SK-N-SH (cell line): Measurements from ENCODE around the gene SLC35D2. TPM values are rescaled to one million over a fixed set of nuclear protein-coding genes. Genes with fewer than 3 reads are reported as not detected.
"Not testable (repeated sequence)": the region's sequence is repeated elsewhere in the genome, so short reads cannot be mapped to it uniquely, and the experiment has no call there.

Source experiments
- CTCF ChIA-PET: fragments of 300-600, 350-600 bp; formaldehyde crosslinking; extraction: SDS; loops from one replicate; lab custom pipeline; 2021; lab: Yijun Ruan, JAX
- POLR2A ChIA-PET: fragments of 350-600 bp; sonication (Branson Sonifier 250); formaldehyde crosslinking; extraction: SDS; loops from one replicate; lab custom pipeline; 2020; ENCODE audit warnings: antibody characterized with exemption, inconsistent platforms; lab: Yijun Ruan, JAX
- DNase-seq: peaks from one replicate; pipeline ENCODE4 v3.0.0; 2012
- H2AFZ ChIP-seq: fragments of 200-600 bp; sonication (generic); 2 replicates; pipeline ENCODE4 v1.8.1; 2016; ENCODE audit warnings: antibody characterized with exemption, mild to moderate bottlenecking, low read depth
- H3F3A ChIP-seq: fragments of 200-600 bp; sonication (generic); replicated peaks from 2 replicates; pipeline ENCODE3; 2016; ENCODE audit warnings: antibody characterized with exemption, mild to moderate bottlenecking; ENCODE audit not compliant: insufficient read depth
- H3K27ac ChIP-seq, 2 experiments: fragments of 200-500 bp in 1 of 2; fragments of 200-600 bp in 1 of 2; sonication (Bioruptor generic) in 1 of 2; sonication (generic), shearing (Covaris generic) in 1 of 2; 2 replicates each; pipeline versions ENCODE4 v1.5.1 to v1.6.1; 2014 to 2016; ENCODE audit warnings: low read depth in 2 of 2, inconsistent platforms in 1 of 2, low read length in 1 of 2, mild to moderate bottlenecking in 1 of 2, mixed read lengths in 1 of 2
- H3K27me3 ChIP-seq: fragments of 200-600 bp; sonication (generic), shearing (Covaris generic); 2 replicates; pipeline ENCODE4 v1.6.1; 2016; ENCODE audit warnings: mixed run types; ENCODE audit not compliant: insufficient read depth
- H3K36me3 ChIP-seq, 2 experiments: fragments of 200-500 bp in 1 of 2; fragments of 200-600 bp in 1 of 2; sonication (Bioruptor generic) in 1 of 2; sonication (generic) in 1 of 2; replicated peaks in 1 of 2; 2 replicates each; pipeline versions ENCODE3 to v1.5.1; 2014 to 2016; ENCODE audit warnings: low read length in 1 of 2, mild to moderate bottlenecking in 1 of 2; ENCODE audit not compliant: insufficient read depth in 2 of 2, control insufficient read depth in 1 of 2
- H3K4me1 ChIP-seq, 2 experiments: fragments of 200-500 bp in 1 of 2; fragments of 200-600 bp in 1 of 2; sonication (Bioruptor generic) in 1 of 2; sonication (generic), shearing (Covaris generic) in 1 of 2; 2 replicates each; pipeline versions ENCODE4 v1.5.1 to v1.6.1; 2014 to 2016; ENCODE audit warnings: low read depth in 1 of 2, low read length in 1 of 2, mixed run types in 1 of 2; ENCODE audit not compliant: insufficient read depth in 2 of 2, control insufficient read depth in 1 of 2
- H3K4me2 ChIP-seq: fragments of 200-600 bp; sonication (generic), shearing (Covaris generic); 2 replicates; pipeline ENCODE4 v1.6.1; 2017; ENCODE audit warnings: mixed run types
- H3K4me3 ChIP-seq, 2 experiments: fragments of 200-500 bp in 1 of 2; fragments of 200-600 bp in 1 of 2; sonication (Bioruptor generic) in 1 of 2; sonication (generic), shearing (Covaris generic) in 1 of 2; 2 replicates each; pipeline versions ENCODE4 v1.5.1 to v1.8.1; 2014 to 2016; ENCODE audit warnings: low read depth in 2 of 2, inconsistent platforms in 1 of 2, low read length in 1 of 2, mild to moderate bottlenecking in 1 of 2, mixed read lengths in 1 of 2, moderate library complexity in 1 of 2
- H3K79me2 ChIP-seq: fragments of 200-600 bp; sonication (generic); 2 replicates; pipeline ENCODE4 v1.8.1; 2017; ENCODE audit warnings: mild to moderate bottlenecking; ENCODE audit not compliant: insufficient read depth
- H3K9ac ChIP-seq: fragments of 200-600 bp; sonication (generic); 2 replicates; pipeline ENCODE4 v1.6.1; 2017; ENCODE audit warnings: mixed run types
- H3K9me2 ChIP-seq: fragments of 200-600 bp; sonication (generic); 2 replicates; pipeline ENCODE4 v1.6.1; 2017; ENCODE audit warnings: mixed run types
- H3K9me3 ChIP-seq: fragments of 200-600 bp; sonication (generic); 2 replicates; pipeline ENCODE4 v1.6.1; 2017; ENCODE audit warnings: mixed run types, mild to moderate bottlenecking, moderate library complexity
- H4K20me1 ChIP-seq: fragments of 200-600 bp; sonication (generic); 2 replicates; pipeline ENCODE4 v1.6.1; 2017; ENCODE audit warnings: mild to moderate bottlenecking, mixed run types; ENCODE audit not compliant: insufficient read depth
- CHD2 ChIP-seq: fragments of 150-350 bp; IDR thresholded peaks from 2 replicates; pipeline ENCODE4 v1.6.1; 2018; ENCODE audit warnings: low read length; ENCODE audit not compliant: partially characterized antibody
- FOXM1 ChIP-seq: IDR thresholded peaks from 2 replicates; pipeline ENCODE4 v1.4.0; 2012; ENCODE audit warnings: low read depth, mild to moderate bottlenecking
- GABPA ChIP-seq: IDR thresholded peaks from 2 replicates; pipeline ENCODE4 v1.4.0; 2012; ENCODE audit warnings: low read depth, mild to moderate bottlenecking
- JUND ChIP-seq: IDR thresholded peaks from 2 replicates; pipeline ENCODE4 v1.4.0; 2012
- MAX ChIP-seq: IDR thresholded peaks from 2 replicates; pipeline ENCODE4 v1.4.0; 2012; ENCODE audit warnings: low read depth
- PBX3 ChIP-seq: IDR thresholded peaks from 2 replicates; pipeline ENCODE4; 2012
- POLR2AphosphoS5 ChIP-seq: IDR thresholded peaks from 2 replicates; pipeline ENCODE4 v1.6.1; 2012; ENCODE audit warnings: low read depth, low read length
- RAD21 ChIP-seq: IDR thresholded peaks from 2 replicates; pipeline ENCODE4 v1.6.1; 2012; ENCODE audit warnings: mild to moderate bottlenecking, low read length
- USF1 ChIP-seq: IDR thresholded peaks from 2 replicates; pipeline ENCODE4 v1.4.0; 2012; ENCODE audit warnings: low read depth, borderline replicate concordance
- USF2 ChIP-seq: fragments of 150-350 bp; IDR thresholded peaks from 2 replicates; pipeline ENCODE4 v1.6.1; 2017; ENCODE audit warnings: antibody characterized with exemption, low read length, low read depth, borderline replicate concordance
- ZBTB33 ChIP-seq: IDR thresholded peaks from 2 replicates; pipeline ENCODE4 v1.4.0; 2012; ENCODE audit warnings: low read depth, borderline replicate concordance
- WGBS: methylation state at CpG from one replicate; pipeline ENCODE4 v1.1.6; 2017; ENCODE audit warnings: low lambda C conversion rate; 5-methylcytosine and 5-hydroxymethylcytosine counted together
- polyA plus RNA-seq, 3 experiments: library from polyadenylated mRNA; depleted of rRNA; stranded (reverse); fragments of >200 nt; gene quantifications; 2 replicates each; pipeline ENCODE4 v1.2.3, GENCODE V29; 2012

Gene SLC35D2
- polyA plus RNA-seq, 1 of the 3 experiments (the other 2 are of a cell fraction): 26.1 TPM

GRCh38 chr9:96323169-96323568 lies 60.3 kb downstream of the SLC35D2 start:
- no peak for TF ChIP-seq MAX
- TF ChIP-seq USF1: no peak
- no peak for TF ChIP-seq JUND
- TF ChIP-seq GABPA: no peak
- Histone ChIP-seq H3K79me2 (no peaks in the 10 kb centered on the region), H3F3A (no peaks in the 10 kb centered on the region), H2AFZ (no peak overlapping the region), H3K9me3 (no peaks in the 10 kb centered on the region), H3K36me3 (peaks cover 0 to 10% of the 10 kb centered on the region in 2 experiments), H3K4me1 (no peaks in the 10 kb centered on the region), H4K20me1 (no peaks in the 10 kb centered on the region), H3K9me2 (no peaks in the 10 kb centered on the region), H3K27me3 (no peaks in the 10 kb centered on the region), H3K27ac (no peak overlapping the region), H3K4me3 (no peak overlapping the region), H3K9ac (no peak overlapping the region), H3K4me2 (no peak overlapping the region)
- ChIA-PET POLR2A (no interaction called here), CTCF (interaction anchor here (1.6 to 7.2 kb wide), 2 partner anchors 91 to 343 kb away, joined by 4 to 80 read pairs; no protein-coding TSS in a partner anchor)
- no peak for DNase-seq

- peaks cover 0 to 10% of the 10 kb centered on the region in 2 experiments for H3K36me3 ChIP-seq
- CTCF ChIA-PET: interaction anchor here (1.6 to 7.2 kb wide), 2 partner anchors 90 to 343 kb away, joined by 4 to 80 read pairs; no protein-coding TSS in a partner anchor
- H3K27me3 ChIP-seq, H3K4me2 ChIP-seq, H3K4me1 ChIP-seq, POLR2A ChIA-PET, H3K9me2 ChIP-seq, H2AFZ ChIP-seq, H3K79me2 ChIP-seq, H3F3A ChIP-seq, H4K20me1 ChIP-seq, H3K27ac ChIP-seq, H3K9ac ChIP-seq, DNase-seq, H3K4me3 ChIP-seq, H3K9me3 ChIP-seq: not testable (repeated sequence)
- 92% methylated on average over 5 of the region's 5 CpGs for WGBS
These were observed 60.8 kb downstream of the SLC35D2 start for GRCh38 chr9:96322736-96323135.

GRCh38 chr9:96322210-96322609 lies 61.3 kb downstream of the SLC35D2 start:
- H3K4me3 ChIP-seq, H4K20me1 ChIP-seq, H3K4me2 ChIP-seq, H3K9me3 ChIP-seq, H2AFZ ChIP-seq, H3K4me1 ChIP-seq, H3K9ac ChIP-seq, POLR2A ChIA-PET, H3F3A ChIP-seq, DNase-seq, H3K27me3 ChIP-seq, H3K27ac ChIP-seq, H3K9me2 ChIP-seq, H3K79me2 ChIP-seq: not testable (repeated sequence)
- 92% methylated on average over 3 of the region's 3 CpGs for WGBS
- H3K36me3 ChIP-seq: peaks cover 0 to 10% of the 10 kb centered on the region in 2 experiments
- CTCF ChIA-PET: interaction anchor here (1.6 kb wide), 1 partner anchor 90 kb away, joined by 4 read pairs; no protein-coding TSS in a partner anchor

- Histone ChIP-seq H3K9me2 (no peaks in the 10 kb centered on the region), H3K9ac (no peak overlapping the region), H3F3A (no peaks in the 10 kb centered on the region), H3K4me1 (no peaks in the 10 kb centered on the region), H3K27ac (no peak overlapping the region), H4K20me1 (no peaks in the 10 kb centered on the region), H3K4me3 (no peak overlapping the region), H3K36me3 (peaks cover 0 to 10% of the 10 kb centered on the region in 2 experiments), H3K79me2 (no peaks in the 10 kb centered on the region), H3K4me2 (no peak overlapping the region), H3K9me3 (no peaks in the 10 kb centered on the region), H3K27me3 (no peaks in the 10 kb centered on the region), H2AFZ (no peak overlapping the region)
- ChIA-PET CTCF (no interaction called here), POLR2A (no interaction called here)
- 95% methylated on average over 7 of the region's 7 CpGs for WGBS
- no peak for DNase-seq
- TF ChIP-seq RAD21: no peak
- no peak for TF ChIP-seq CHD2
- no peak for TF ChIP-seq POLR2AphosphoS5
- TF ChIP-seq PBX3: no peak
- TF ChIP-seq FOXM1: no peak
- no peak for TF ChIP-seq USF2
- no peak for TF ChIP-seq MAX
- no peak for TF ChIP-seq GABPA
- no peak for TF ChIP-seq ZBTB33
These were observed 62.0 kb downstream of the SLC35D2 start for GRCh38 chr9:96321515-96321914.
